Left kidney (tissue), 2 donors: ENCODE results near the gene PRSS8. TPM values are rescaled to one million over a fixed set of nuclear protein-coding genes. Genes with fewer than 3 reads are reported as not detected.

Experiments
- DNase-seq: peaks from one replicate; pipeline ENCODE4 v3.0.0-alpha.2; 2013
- polyA plus RNA-seq: library from polyadenylated mRNA; unstranded; fragments of 120-200 nt; gene quantifications from one replicate; pipeline ENCODE4 v1.2.1, GENCODE V29; 2013; ENCODE audit not compliant: insufficient read length

PRSS8 gene
- polyA plus RNA-seq, 1 donor = 54.4 TPM

DNA sequence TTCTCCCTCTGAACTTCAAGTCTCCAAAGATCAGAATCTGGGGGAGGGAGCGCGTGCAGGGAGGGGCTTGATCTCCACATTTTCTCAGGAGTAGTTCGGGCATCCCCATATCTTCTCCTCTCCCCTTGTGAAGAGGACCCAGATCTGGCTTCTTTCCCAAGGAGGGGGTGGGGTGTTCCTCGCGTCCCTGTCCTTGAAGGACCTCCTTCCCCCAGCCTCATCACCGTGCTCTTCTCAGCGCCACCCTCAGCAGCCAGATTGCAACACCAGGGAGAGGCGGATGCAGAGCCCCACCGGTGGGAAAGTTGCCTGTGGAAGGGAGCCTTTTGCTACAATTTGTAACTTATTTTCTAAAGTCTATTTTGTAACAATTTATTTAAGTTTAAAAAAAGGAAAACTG is 52.4 kb downstream of the PRSS8 start:
- DNase-seq = no peak

DNA sequence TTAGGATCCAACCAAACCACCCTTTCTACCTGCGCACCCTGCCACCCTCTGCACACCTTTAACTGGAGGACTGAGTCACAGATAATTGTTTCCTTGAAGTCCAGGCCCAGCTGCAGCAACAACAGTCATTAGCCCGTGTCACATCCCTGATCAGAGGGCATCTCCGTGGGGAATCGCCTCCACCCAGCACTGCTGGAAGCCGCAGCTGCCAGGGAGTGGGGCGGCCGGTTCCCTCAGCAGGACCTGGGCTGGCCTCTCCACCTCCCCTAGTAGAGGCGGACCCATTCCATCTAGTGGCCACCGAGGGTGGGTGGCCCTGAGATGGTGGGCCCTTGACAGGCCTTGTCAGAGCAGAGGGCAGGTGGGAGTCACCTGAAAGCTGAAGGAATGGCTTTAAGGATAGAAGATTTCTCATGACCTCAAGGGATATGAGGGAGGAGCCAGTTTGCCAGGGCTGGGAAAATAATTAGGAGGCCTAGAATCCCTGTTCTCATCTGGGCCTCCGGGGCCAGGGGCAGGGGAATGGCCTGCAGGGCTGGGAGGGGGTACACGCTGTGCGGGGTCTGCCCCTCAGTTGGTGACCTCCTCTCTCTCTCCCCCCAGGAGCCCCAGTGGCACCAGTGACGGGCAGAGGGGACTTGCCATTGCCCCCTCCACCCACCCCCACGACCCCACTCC is 53.0 kb downstream of the PRSS8 start:
- no peak for DNase-seq

Other genes with a start within 250 kb of the PRSS8 start
- 35.0 TPM for gene BCL7C, start 241.7 kb downstream of the PRSS8 start, polyA plus RNA-seq
- 6.4 TPM for gene CTF1, start 239.1 kb downstream of the PRSS8 start, polyA plus RNA-seq
- 16.9 TPM for gene FBXL19, start 212.2 kb downstream of the PRSS8 start, polyA plus RNA-seq
- gene ORAI3, start 186.7 kb downstream of the PRSS8 start, polyA plus RNA-seq = 17.2 TPM
- gene SETD1A, start 178.0 kb downstream of the PRSS8 start, polyA plus RNA-seq = 17.6 TPM
- gene HSD3B7, start 150.5 kb downstream of the PRSS8 start, polyA plus RNA-seq = 6.7 TPM
- 2.5 TPM for gene STX1B, start 125.1 kb downstream of the PRSS8 start, polyA plus RNA-seq
- gene STX4, start 102.2 kb downstream of the PRSS8 start, polyA plus RNA-seq = 38.6 TPM
- gene ZNF668, start 61.5 kb downstream of the PRSS8 start, polyA plus RNA-seq = 5.1 TPM
- gene ZNF646, start 61.3 kb downstream of the PRSS8 start, polyA plus RNA-seq = 10.3 TPM
- 1.3 TPM for gene PRSS53, start 46.8 kb downstream of the PRSS8 start, polyA plus RNA-seq
- gene VKORC1, start 40.9 kb downstream of the PRSS8 start, polyA plus RNA-seq = 58.1 TPM
- 33.6 TPM for gene BCKDK, start 27.3 kb downstream of the PRSS8 start, polyA plus RNA-seq
- 73.8 TPM for gene KAT8, start 18.1 kb downstream of the PRSS8 start, polyA plus RNA-seq
- gene PRSS36, start 14.3 kb upstream of the PRSS8 start, polyA plus RNA-seq = 0.67 TPM
- gene FUS, start 44.4 kb upstream of the PRSS8 start, polyA plus RNA-seq = 928 TPM
- gene PYCARD, start 67.0 kb upstream of the PRSS8 start, polyA plus RNA-seq = 7.3 TPM
- gene TRIM72, start 78.4 kb upstream of the PRSS8 start, polyA plus RNA-seq = 0.17 TPM
- not detected for gene PYDC1, start 81.4 kb upstream of the PRSS8 start, polyA plus RNA-seq
- 1.5 TPM for gene ITGAM, start 124.2 kb upstream of the PRSS8 start, polyA plus RNA-seq
- 0.53 TPM for gene ITGAX, start 219.4 kb upstream of the PRSS8 start, polyA plus RNA-seq